ENCODE data around the gene FARP1.

DNA sequence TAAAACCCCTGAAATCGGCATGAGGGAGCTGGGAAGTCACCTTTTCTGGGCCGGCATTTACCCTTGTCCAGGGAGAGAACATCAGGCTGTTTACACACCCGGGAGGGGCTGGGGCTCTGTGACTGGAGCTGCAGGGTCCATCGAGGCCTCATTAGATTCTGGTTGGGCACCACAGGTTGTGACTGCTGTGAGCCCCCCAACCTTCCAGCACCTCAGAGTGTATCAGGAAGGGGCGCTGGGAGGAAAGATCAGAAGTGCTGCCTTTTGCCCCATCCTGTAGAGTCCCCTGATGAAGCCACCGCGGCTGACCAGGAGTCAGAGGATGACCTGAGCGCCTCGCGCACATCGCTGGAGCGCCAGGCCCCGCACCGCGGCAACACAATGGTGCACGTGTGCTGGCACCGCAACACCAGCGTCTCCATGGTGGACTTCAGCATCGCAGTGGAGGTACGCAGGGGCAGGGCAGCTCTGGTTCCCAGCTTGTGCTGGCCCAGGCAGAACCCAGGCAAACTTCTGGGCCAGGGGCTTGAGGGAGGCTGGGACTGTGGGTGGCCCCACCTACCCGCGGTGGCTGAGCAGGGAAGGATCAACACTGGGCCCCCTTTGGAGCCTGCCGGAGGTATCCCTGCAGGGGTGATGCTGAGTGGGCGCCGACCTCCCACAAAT, 297.6 kb downstream of the FARP1 start:
- TF ChIP-seq CTCF (conservative IDR thresholded peaks at IDR 0.05) (no peak), ZFX (IDR thresholded peaks at IDR 0.05) (no peak)

Data from C4-2B (cell line).